GM12873 (cell line): ENCODE results near the gene AATF.

ENCODE experiments used
- CTCF ChIP-seq: IDR thresholded peaks from 2 replicates; pipeline ENCODE4 v1.5.1; 2012; ENCODE audit warnings: low read depth, mild to moderate bottlenecking, moderate library complexity, low read length, control low read depth; ENCODE audit not compliant: insufficient read depth; ENCODE audit errors: missing control alignments

AATF gene

GRCh38 chr17:36913132-36913531 lies 35.6 kb upstream of the AATF start:
- no peak for TF ChIP-seq CTCF

GRCh38 chr17:36918211-36918691 lies 30.5 kb upstream of the AATF start:
- no peak for TF ChIP-seq CTCF

DNA sequence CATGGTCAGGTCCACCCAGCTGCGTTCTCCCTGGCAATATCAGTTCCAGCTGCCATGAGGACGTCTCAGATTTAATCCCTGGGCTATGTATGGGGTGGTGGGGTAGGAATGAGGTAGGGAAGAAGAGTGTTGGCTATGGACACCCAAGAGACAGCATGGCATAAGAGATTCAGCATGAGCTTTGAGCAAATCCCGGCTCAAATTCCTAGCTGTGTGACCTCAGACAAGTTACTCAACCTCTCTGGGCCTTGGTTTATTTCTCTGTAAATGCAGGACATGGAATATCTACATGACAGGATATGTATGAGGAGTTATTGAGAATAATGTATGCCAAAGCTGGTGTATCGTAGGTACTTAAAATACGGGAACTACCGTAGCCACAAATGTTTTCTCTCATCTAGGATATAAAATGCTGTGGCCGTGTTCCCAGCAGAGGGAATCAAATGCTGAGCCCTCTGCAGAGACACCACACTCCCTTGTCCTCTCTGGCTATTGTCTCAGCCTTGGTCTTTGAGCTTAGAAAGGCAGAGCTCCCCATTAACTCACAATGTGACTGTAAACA lies 29.3 kb upstream of the AATF start:
- no peak for TF ChIP-seq CTCF

DNA sequence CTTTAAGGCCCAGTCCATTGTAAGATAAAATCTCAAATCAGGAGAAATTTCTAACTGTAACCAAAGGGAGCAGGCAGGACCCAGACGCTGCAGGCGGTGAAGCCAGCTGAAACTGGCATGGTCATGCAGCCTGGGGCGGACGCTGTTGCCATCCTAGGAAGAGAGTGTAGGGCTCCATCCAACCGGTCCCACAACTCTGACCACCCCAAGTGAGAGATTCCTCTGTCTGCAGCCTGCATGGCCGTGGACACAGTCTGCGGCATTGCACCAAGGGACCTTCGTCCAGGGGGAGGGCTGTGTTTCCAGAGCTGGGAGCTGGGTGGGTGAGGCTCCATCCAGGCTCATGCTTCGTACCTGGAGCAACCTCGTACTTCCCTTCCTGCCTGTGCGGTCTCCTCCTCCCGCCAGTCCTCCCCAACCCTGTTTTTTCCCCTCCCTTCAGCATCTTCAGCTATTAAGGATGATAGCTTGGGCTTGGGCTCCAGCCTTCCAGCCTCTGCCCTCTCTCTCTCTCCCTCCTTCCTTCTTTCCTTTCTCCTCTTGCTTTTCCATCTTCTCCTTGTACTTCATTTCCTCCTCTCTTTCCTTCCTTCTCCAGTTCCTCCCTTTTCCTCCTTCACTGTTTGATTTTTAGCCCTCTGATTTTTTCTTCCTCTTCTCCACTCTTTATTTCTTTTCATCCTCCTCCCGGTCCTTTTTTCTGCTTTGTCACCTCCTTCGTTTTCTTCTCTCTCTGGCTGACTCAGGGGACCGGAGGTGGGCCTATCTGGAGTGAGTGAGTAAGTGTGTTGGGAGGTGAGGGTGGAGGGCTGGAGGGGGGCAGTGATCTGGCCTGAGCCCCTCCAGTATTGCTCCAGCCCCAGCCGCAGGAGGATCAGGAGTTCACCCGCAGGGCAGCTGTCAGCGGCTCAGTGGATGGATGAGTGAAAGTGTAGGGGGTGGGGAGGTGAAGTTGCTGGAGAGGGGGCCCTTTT lies 28.4 kb upstream of the AATF start:
- no peak for TF ChIP-seq CTCF

DNA sequence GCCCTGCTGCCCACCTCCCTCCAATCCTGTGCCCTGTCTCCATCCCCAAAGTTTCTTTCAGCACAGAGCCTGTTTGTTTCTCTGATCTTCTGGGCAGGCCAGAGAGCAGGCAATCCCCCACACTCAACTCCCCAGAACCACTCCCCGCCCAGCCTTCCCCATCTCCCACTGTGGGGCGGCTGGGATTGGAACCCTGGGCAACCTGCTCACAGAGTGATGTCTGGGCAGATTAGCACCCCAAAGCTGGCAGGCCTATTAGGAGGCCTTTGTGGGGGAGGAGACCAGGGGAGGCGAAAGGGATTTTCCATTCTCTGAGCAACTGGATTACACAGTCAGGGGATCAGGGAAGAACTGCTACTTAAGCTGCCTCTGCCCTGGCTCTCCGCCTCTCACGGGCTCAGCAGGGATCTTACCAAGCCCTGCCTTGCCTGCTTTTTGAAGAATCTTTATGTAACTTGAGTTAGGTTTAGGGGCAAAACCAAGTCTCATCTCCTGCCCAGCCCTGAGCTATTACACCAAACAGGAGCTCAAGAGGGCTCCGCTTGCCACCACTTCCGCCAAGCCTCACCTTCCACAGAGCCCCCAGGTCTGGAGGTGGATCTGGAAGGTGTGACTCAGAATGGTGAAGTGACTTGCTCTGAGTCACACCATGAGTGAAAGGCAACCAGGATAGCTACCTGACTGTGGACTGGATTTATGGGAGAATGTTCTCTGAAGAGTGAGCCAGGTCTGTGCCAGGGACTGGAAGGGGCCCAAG lies 27.5 kb upstream of the AATF start:
- no peak for TF ChIP-seq CTCF

DNA sequence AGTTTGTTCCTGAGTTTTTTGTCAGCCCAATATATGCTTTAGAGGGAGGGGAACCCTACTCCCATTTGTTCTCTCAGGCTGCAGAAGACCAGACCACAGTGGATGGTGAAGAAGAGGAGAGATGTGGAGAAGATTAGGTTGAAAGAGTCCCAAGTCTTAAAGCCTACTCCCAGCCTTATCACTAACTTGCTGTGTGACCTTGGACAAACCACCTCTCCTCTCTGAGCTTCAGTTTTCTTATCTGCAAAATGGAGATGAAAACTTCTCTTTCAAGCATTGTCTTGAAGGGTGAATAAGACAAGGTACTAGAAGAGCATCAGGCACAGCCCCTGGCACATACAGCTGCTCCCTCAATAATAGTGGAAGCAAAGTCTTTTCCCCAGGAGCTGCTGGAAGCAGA lies 26.6 kb upstream of the AATF start:
- TF ChIP-seq CTCF: no peak

DNA sequence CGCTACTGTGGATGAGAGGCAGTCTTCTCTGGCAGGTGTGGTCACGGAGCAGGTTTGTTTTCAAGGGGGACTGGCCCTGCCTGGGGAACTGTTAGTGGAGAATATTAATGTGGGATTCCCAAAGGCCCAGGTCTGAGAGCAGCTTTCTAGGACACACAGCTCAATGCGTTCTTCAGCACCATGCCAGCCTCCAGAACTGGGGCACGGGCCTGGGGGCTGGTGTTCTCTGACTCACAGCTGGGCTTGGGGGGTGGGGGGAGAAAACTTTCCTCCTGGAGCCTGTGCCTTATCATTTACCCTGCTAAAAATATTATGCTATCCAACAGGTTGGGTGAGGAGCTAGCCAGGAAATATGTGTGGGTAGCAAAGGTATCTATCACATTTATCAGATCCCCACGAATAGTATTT lies 24.9 kb upstream of the AATF start:
- no peak for TF ChIP-seq CTCF
